KMS-11 (cell line): ENCODE results near the gene SHROOM4.

Experiments
- H2AFZ ChIP-seq: fragments of 200-600 bp; sonication (generic); 2 replicates; pipeline ENCODE4 v1.6.1; 2016; ENCODE audit warnings: antibody characterized with exemption, mixed run types, low read depth
- H3K27ac ChIP-seq: fragments of 200-600 bp; sonication (generic); 2 replicates; pipeline ENCODE4 v1.6.1; 2016; ENCODE audit warnings: mild to moderate bottlenecking, mixed run types
- H3K27me3 ChIP-seq: fragments of 200-600 bp; sonication (generic); 2 replicates; pipeline ENCODE4 v1.6.1; 2017; ENCODE audit warnings: mild to moderate bottlenecking, low read depth, mixed run types, moderate library complexity; ENCODE audit not compliant: insufficient read depth
- H3K36me3 ChIP-seq: fragments of 200-600 bp; sonication (generic); 2 replicates; pipeline ENCODE4 v1.6.1; 2017; ENCODE audit warnings: mild to moderate bottlenecking, mixed run types; ENCODE audit not compliant: insufficient read depth
- H3K4me1 ChIP-seq: fragments of 200-600 bp; sonication (generic); 2 replicates; pipeline ENCODE4 v1.6.1; 2016; ENCODE audit warnings: mild to moderate bottlenecking, low read depth, mixed run types; ENCODE audit not compliant: poor library complexity, severe bottlenecking
- H3K4me2 ChIP-seq: fragments of 200-600 bp; sonication (generic); 2 replicates; pipeline ENCODE4 v1.7.0; 2016; ENCODE audit warnings: mild to moderate bottlenecking, mixed run types
- H3K4me3 ChIP-seq: fragments of 200-600 bp; sonication (generic); IDR thresholded peaks from 2 replicates; pipeline ENCODE4 v1.6.1; 2017; ENCODE audit warnings: low read depth, low read length, mixed read lengths; ENCODE audit not compliant: insufficient read depth
- H3K79me2 ChIP-seq: fragments of 200-600 bp; sonication (generic); 2 replicates; pipeline ENCODE4 v1.6.1; 2016; ENCODE audit warnings: low read depth, mixed run types; ENCODE audit not compliant: insufficient read depth
- H3K9ac ChIP-seq: fragments of 200-600 bp; sonication (generic); 2 replicates; pipeline ENCODE4 v1.6.1; 2016; ENCODE audit warnings: mild to moderate bottlenecking, mixed run types
- H4K20me1 ChIP-seq: fragments of 200-600 bp; sonication (generic); 2 replicates; pipeline ENCODE4 v1.6.1; 2016; ENCODE audit warnings: mild to moderate bottlenecking, mixed run types; ENCODE audit not compliant: insufficient read depth
- CTCF ChIP-seq: fragments of 200-600 bp; sonication (generic); conservative IDR thresholded peaks from 2 replicates; pipeline ENCODE4 v1.6.1; 2017; ENCODE audit warnings: low read depth, mild to moderate bottlenecking, antibody characterized with exemption, low read length, moderate library complexity, mixed read lengths

The SHROOM4 gene

GRCh38 chrX:50680990-50681389, 133.0 kb downstream of the SHROOM4 start:
- H2AFZ ChIP-seq, result no peak overlapping the region
- H3K4me3 ChIP-seq, result no peak overlapping the region
- no peaks in the 10 kb centered on the region for H4K20me1 ChIP-seq
- no peak overlapping the region for H3K9ac ChIP-seq
- no peak overlapping the region for H3K4me2 ChIP-seq
- H3K27me3 ChIP-seq, result no peaks in the 10 kb centered on the region
- no peak overlapping the region for H3K27ac ChIP-seq
- H3K36me3 ChIP-seq, result no peaks in the 10 kb centered on the region
- TF ChIP-seq CTCF, result no peak
- no peaks in the 10 kb centered on the region for H3K4me1 ChIP-seq
- no peaks in the 10 kb centered on the region for H3K79me2 ChIP-seq

GRCh38 chrX:50677789-50678188, 136.2 kb downstream of the SHROOM4 start:
- no peak overlapping the region for H2AFZ ChIP-seq

GRCh38 chrX:50671661-50672060, 142.3 kb downstream of the SHROOM4 start:
- H3K79me2 ChIP-seq, result no peaks in the 10 kb centered on the region
- H2AFZ ChIP-seq, result no peak overlapping the region
- no peaks in the 10 kb centered on the region for H3K36me3 ChIP-seq
- no peak overlapping the region for H3K9ac ChIP-seq
- no peaks in the 10 kb centered on the region for H4K20me1 ChIP-seq
- no peak for TF ChIP-seq CTCF
- H3K4me1 ChIP-seq, result no peaks in the 10 kb centered on the region
- H3K27ac ChIP-seq, result no peak overlapping the region
- H3K27me3 ChIP-seq, result no peaks in the 10 kb centered on the region
- no peak overlapping the region for H3K4me2 ChIP-seq
- H3K4me3 ChIP-seq, result no peak overlapping the region

More at GRCh38 chrX:50677789-50678188, 136.2 kb downstream of the SHROOM4 start:
- no peaks in the 10 kb centered on the region for H4K20me1 ChIP-seq
- H3K4me3 ChIP-seq, result no peak overlapping the region
- H3K79me2 ChIP-seq, result no peaks in the 10 kb centered on the region
- no peak overlapping the region for H3K27ac ChIP-seq
- H3K4me1 ChIP-seq, result no peaks in the 10 kb centered on the region
- H3K9ac ChIP-seq, result no peak overlapping the region
- TF ChIP-seq CTCF, result no peak
- no peaks in the 10 kb centered on the region for H3K27me3 ChIP-seq
- H3K36me3 ChIP-seq, result no peaks in the 10 kb centered on the region
- no peak overlapping the region for H3K4me2 ChIP-seq

GRCh38 chrX:50668860-50669259, 145.1 kb downstream of the SHROOM4 start:
- Histone ChIP-seq H3K4me2 (no peak overlapping the region), H2AFZ (no peak overlapping the region)

More at GRCh38 chrX:50668860-50669259, 145.1 kb downstream of the SHROOM4 start:
- H3K4me3 ChIP-seq, result no peak overlapping the region
- H3K9ac ChIP-seq, result no peak overlapping the region
- no peaks in the 10 kb centered on the region for H3K4me1 ChIP-seq
- no peaks in the 10 kb centered on the region for H3K79me2 ChIP-seq
- no peak for TF ChIP-seq CTCF
- no peaks in the 10 kb centered on the region for H4K20me1 ChIP-seq
- H3K27me3 ChIP-seq, result no peaks in the 10 kb centered on the region
- H3K36me3 ChIP-seq, result no peaks in the 10 kb centered on the region
- no peak overlapping the region for H3K27ac ChIP-seq
